SK-N-SH (cell line): ENCODE data around the gene SORCS3. TPM values are rescaled to one million over a fixed set of nuclear protein-coding genes. Genes with fewer than 3 reads are reported as not detected.

Experiments used
- CTCF ChIA-PET: fragments of 300-600, 350-600 bp; formaldehyde crosslinking; extraction: SDS; loops from one replicate; lab custom pipeline; 2021; lab: Yijun Ruan, JAX
- POLR2A ChIA-PET: fragments of 350-600 bp; sonication (Branson Sonifier 250); formaldehyde crosslinking; extraction: SDS; loops from one replicate; lab custom pipeline; 2020; ENCODE audit warnings: antibody characterized with exemption, inconsistent platforms; lab: Yijun Ruan, JAX
- DNase-seq: peaks from one replicate; pipeline ENCODE4 v3.0.0; 2012
- H2AFZ ChIP-seq: fragments of 200-600 bp; sonication (generic); 2 replicates; pipeline ENCODE4 v1.8.1; 2016; ENCODE audit warnings: antibody characterized with exemption, mild to moderate bottlenecking, low read depth
- H3F3A ChIP-seq: fragments of 200-600 bp; sonication (generic); replicated peaks from 2 replicates; pipeline ENCODE3; 2016; ENCODE audit warnings: antibody characterized with exemption, mild to moderate bottlenecking; ENCODE audit not compliant: insufficient read depth
- H3K27ac ChIP-seq, 2 experiments: fragments of 200-500 bp in 1 of 2; fragments of 200-600 bp in 1 of 2; sonication (Bioruptor generic) in 1 of 2; sonication (generic), shearing (Covaris generic) in 1 of 2; 2 replicates each; pipeline versions ENCODE4 v1.5.1 to v1.6.1; 2014 to 2016; ENCODE audit warnings: low read depth in 2 of 2, inconsistent platforms in 1 of 2, low read length in 1 of 2, mild to moderate bottlenecking in 1 of 2, mixed read lengths in 1 of 2
- H3K27me3 ChIP-seq: fragments of 200-600 bp; sonication (generic), shearing (Covaris generic); 2 replicates; pipeline ENCODE4 v1.6.1; 2016; ENCODE audit warnings: mixed run types; ENCODE audit not compliant: insufficient read depth
- H3K36me3 ChIP-seq, 2 experiments: fragments of 200-500 bp in 1 of 2; fragments of 200-600 bp in 1 of 2; sonication (Bioruptor generic) in 1 of 2; sonication (generic) in 1 of 2; replicated peaks in 1 of 2; 2 replicates each; pipeline versions ENCODE3 to v1.5.1; 2014 to 2016; ENCODE audit warnings: low read length in 1 of 2, mild to moderate bottlenecking in 1 of 2; ENCODE audit not compliant: insufficient read depth in 2 of 2, control insufficient read depth in 1 of 2
- H3K4me1 ChIP-seq, 2 experiments: fragments of 200-500 bp in 1 of 2; fragments of 200-600 bp in 1 of 2; sonication (Bioruptor generic) in 1 of 2; sonication (generic), shearing (Covaris generic) in 1 of 2; 2 replicates each; pipeline versions ENCODE4 v1.5.1 to v1.6.1; 2014 to 2016; ENCODE audit warnings: low read depth in 1 of 2, low read length in 1 of 2, mixed run types in 1 of 2; ENCODE audit not compliant: insufficient read depth in 2 of 2, control insufficient read depth in 1 of 2
- H3K4me2 ChIP-seq: fragments of 200-600 bp; sonication (generic), shearing (Covaris generic); 2 replicates; pipeline ENCODE4 v1.6.1; 2017; ENCODE audit warnings: mixed run types
- H3K4me3 ChIP-seq, 2 experiments: fragments of 200-500 bp in 1 of 2; fragments of 200-600 bp in 1 of 2; sonication (Bioruptor generic) in 1 of 2; sonication (generic), shearing (Covaris generic) in 1 of 2; 2 replicates each; pipeline versions ENCODE4 v1.5.1 to v1.8.1; 2014 to 2016; ENCODE audit warnings: low read depth in 2 of 2, inconsistent platforms in 1 of 2, low read length in 1 of 2, mild to moderate bottlenecking in 1 of 2, mixed read lengths in 1 of 2, moderate library complexity in 1 of 2
- H3K79me2 ChIP-seq: fragments of 200-600 bp; sonication (generic); 2 replicates; pipeline ENCODE4 v1.8.1; 2017; ENCODE audit warnings: mild to moderate bottlenecking; ENCODE audit not compliant: insufficient read depth
- H3K9ac ChIP-seq: fragments of 200-600 bp; sonication (generic); 2 replicates; pipeline ENCODE4 v1.6.1; 2017; ENCODE audit warnings: mixed run types
- H3K9me2 ChIP-seq: fragments of 200-600 bp; sonication (generic); 2 replicates; pipeline ENCODE4 v1.6.1; 2017; ENCODE audit warnings: mixed run types
- H3K9me3 ChIP-seq: fragments of 200-600 bp; sonication (generic); 2 replicates; pipeline ENCODE4 v1.6.1; 2017; ENCODE audit warnings: mixed run types, mild to moderate bottlenecking, moderate library complexity
- H4K20me1 ChIP-seq: fragments of 200-600 bp; sonication (generic); 2 replicates; pipeline ENCODE4 v1.6.1; 2017; ENCODE audit warnings: mild to moderate bottlenecking, mixed run types; ENCODE audit not compliant: insufficient read depth
- CHD2 ChIP-seq: fragments of 150-350 bp; IDR thresholded peaks from 2 replicates; pipeline ENCODE4 v1.6.1; 2018; ENCODE audit warnings: low read length; ENCODE audit not compliant: partially characterized antibody
- ELF1 ChIP-seq: IDR thresholded peaks from 2 replicates; pipeline ENCODE4 v1.4.0; 2012
- EZH2phosphoT487 ChIP-seq: fragments of 200-600 bp; sonication (generic); IDR thresholded peaks from 2 replicates; pipeline ENCODE4 v1.6.1; 2017; ENCODE audit warnings: low read depth, mixed run types, mild to moderate bottlenecking, antibody characterized with exemption, moderate library complexity, borderline replicate concordance
- FOXM1 ChIP-seq: IDR thresholded peaks from 2 replicates; pipeline ENCODE4 v1.4.0; 2012; ENCODE audit warnings: low read depth, mild to moderate bottlenecking
- GABPA ChIP-seq: IDR thresholded peaks from 2 replicates; pipeline ENCODE4 v1.4.0; 2012; ENCODE audit warnings: low read depth, mild to moderate bottlenecking
- GATA2 ChIP-seq: sonication (generic); formaldehyde crosslinking; IDR thresholded peaks from 2 replicates; pipeline ENCODE4 v1.5.0; 2020; ENCODE audit warnings: mild to moderate bottlenecking, missing genetic modification reagents
- MEF2A ChIP-seq: IDR thresholded peaks from 2 replicates; pipeline ENCODE4 v1.4.0; 2012; ENCODE audit warnings: low read depth, borderline replicate concordance
- NFIC ChIP-seq: IDR thresholded peaks from 2 replicates; pipeline ENCODE4 v1.4.0; 2012; ENCODE audit warnings: borderline replicate concordance
- NRF1 ChIP-seq: IDR thresholded peaks from 2 replicates; pipeline ENCODE4 v1.6.1; 2012; ENCODE audit warnings: low read depth, mild to moderate bottlenecking, low read length
- PBX3 ChIP-seq: IDR thresholded peaks from 2 replicates; pipeline ENCODE4; 2012
- RAD21 ChIP-seq: IDR thresholded peaks from 2 replicates; pipeline ENCODE4 v1.6.1; 2012; ENCODE audit warnings: mild to moderate bottlenecking, low read length
- REST ChIP-seq: IDR thresholded peaks from 2 replicates; pipeline ENCODE4 v1.6.1; 2012; ENCODE audit warnings: mild to moderate bottlenecking, low read depth, low read length, moderate library complexity
- TCF12 ChIP-seq: IDR thresholded peaks from 2 replicates; pipeline ENCODE4 v1.4.0; 2012
- USF1 ChIP-seq: IDR thresholded peaks from 2 replicates; pipeline ENCODE4 v1.4.0; 2012; ENCODE audit warnings: low read depth, borderline replicate concordance
- YY1 ChIP-seq: IDR thresholded peaks from 2 replicates; pipeline ENCODE4 v1.4.0; 2012; ENCODE audit warnings: low read depth, mild to moderate bottlenecking
- ZBTB33 ChIP-seq: IDR thresholded peaks from 2 replicates; pipeline ENCODE4 v1.4.0; 2012; ENCODE audit warnings: low read depth, borderline replicate concordance
- WGBS: methylation state at CpG from one replicate; pipeline ENCODE4 v1.1.6; 2017; ENCODE audit warnings: low lambda C conversion rate; 5-methylcytosine and 5-hydroxymethylcytosine counted together
- polyA plus RNA-seq, 3 experiments: library from polyadenylated mRNA; depleted of rRNA; stranded (reverse); fragments of >200 nt; gene quantifications; 2 replicates each; pipeline ENCODE4 v1.2.3, GENCODE V29; 2012

SORCS3 gene
- polyA plus RNA-seq, 1 of the 3 experiments (the other 2 are of a cell fraction): not detected

- POLR2A ChIA-PET: no interaction called here
Measured at GRCh38 chr10:105037022-105037421, 395.9 kb downstream of the SORCS3 start.

GRCh38 chr10:105041956-105042355 is 400.9 kb downstream of the SORCS3 start:
- Histone ChIP-seq H2AFZ (no peak overlapping the region), H3K4me1 (no peaks in the 10 kb centered on the region), H3K27me3 (no peaks in the 10 kb centered on the region), H3F3A (no peaks in the 10 kb centered on the region), H3K9me2 (no peaks in the 10 kb centered on the region), H3K4me3 (no peak overlapping the region), H3K9me3 (no peaks in the 10 kb centered on the region), H3K27ac (no peak overlapping the region), H3K9ac (no peak overlapping the region), H3K4me2 (no peak overlapping the region), H3K79me2 (no peaks in the 10 kb centered on the region), H4K20me1 (no peaks in the 10 kb centered on the region), H3K36me3 (no peaks in the 10 kb centered on the region)
- DNase-seq: no peak
- WGBS: 6% methylated on average over 1 of the region's 1 CpG
- POLR2A ChIA-PET: no interaction called here
- CTCF ChIA-PET: no interaction called here
- TF ChIP-seq REST (no peak), RAD21 (no peak), FOXM1 (no peak), EZH2phosphoT487 (no peak), GABPA (no peak), MEF2A (no peak), NFIC (no peak), GATA2 (CRISPR knock-in tag) (no peak), YY1 (no peak), NRF1 (no peak), ELF1 (no peak)

More at GRCh38 chr10:105037022-105037421, 395.9 kb downstream of the SORCS3 start:
- no peak overlapping the region for H3K4me2 ChIP-seq
- CTCF ChIA-PET: interaction anchor here (0.7 kb wide), 1 partner anchor 387 kb away, joined by 3 read pairs; no protein-coding TSS in a partner anchor
- no peaks in the 10 kb centered on the region for H3F3A ChIP-seq
- H3K4me1 ChIP-seq: no peaks in the 10 kb centered on the region
- H3K79me2 ChIP-seq: no peaks in the 10 kb centered on the region
- no peak overlapping the region for H3K27ac ChIP-seq
- H3K36me3 ChIP-seq: no peaks in the 10 kb centered on the region
- no peak overlapping the region for H3K4me3 ChIP-seq
- H3K27me3 ChIP-seq: no peaks in the 10 kb centered on the region
- no peaks in the 10 kb centered on the region for H4K20me1 ChIP-seq
- no peak overlapping the region for H2AFZ ChIP-seq
- no peaks in the 10 kb centered on the region for H3K9me2 ChIP-seq
- TF ChIP-seq CHD2: no peak
- no peak for TF ChIP-seq NRF1
- no peak for TF ChIP-seq USF1
- no peak for TF ChIP-seq PBX3
- no peak for TF ChIP-seq ZBTB33
- TF ChIP-seq TCF12: no peak
- no peak overlapping the region for H3K9ac ChIP-seq
- H3K9me3 ChIP-seq: no peaks in the 10 kb centered on the region
- DNase-seq: no peak
